ENCODE data around the gene OLFM1. TPM values are rescaled to one million over a fixed set of nuclear protein-coding genes. Genes with fewer than 3 reads are reported as not detected.

Gene OLFM1
- total and polyA plus RNA-seq, 2 of the 4 experiments (the other 2 are of a cell fraction), result 0.36 to 0.38 TPM

DNA sequence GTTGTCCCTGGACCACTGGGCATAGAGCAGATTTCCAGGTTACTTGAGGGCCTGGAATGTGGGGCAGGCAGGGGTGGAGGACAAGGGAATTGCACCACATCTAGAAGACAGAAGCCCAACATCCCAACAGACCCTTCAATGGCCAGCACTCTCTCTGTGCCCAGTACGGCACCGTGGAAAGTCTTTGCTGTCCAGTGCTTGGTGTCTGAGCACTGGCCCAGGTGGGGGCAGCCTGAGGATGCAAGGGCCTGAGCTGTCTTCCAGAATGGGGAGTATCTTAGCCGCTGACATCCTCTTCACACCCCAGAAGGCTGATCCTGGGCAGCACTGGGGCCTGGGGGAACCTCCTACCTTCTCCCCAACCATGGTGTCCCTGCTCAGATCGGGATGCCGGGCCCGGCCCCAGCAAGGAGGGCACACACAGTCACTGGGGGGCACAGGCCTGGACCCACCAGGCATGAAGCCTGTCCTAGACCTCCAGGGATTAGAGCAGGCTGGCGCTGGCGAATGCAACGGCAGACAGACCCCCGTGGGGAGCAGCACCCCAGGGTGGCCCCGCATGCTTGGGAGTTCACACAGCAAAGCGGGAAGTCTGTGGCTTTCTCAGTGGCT is 40.6 kb upstream of the OLFM1 start:
- DNase-seq (no peak), ATAC-seq (ENCODE audit: low read depth) (no peak)
- WGBS, 2 experiments (ENCODE audit: extremely low coverage in 2 of 2, insufficient read length in 1 of 2), result no CpG with 5 or more reads among the region's 12 CpGs
- no peak overlapping the region for H2BK20ac ChIP-seq (ENCODE audit: low read depth, low read length)
- no peak overlapping the region for H3K4me3 ChIP-seq (ENCODE audit: insufficient read depth, low read depth, low read length)
- H3K4me2 ChIP-seq (ENCODE audit: low read depth, low read length), result no peak overlapping the region
- H4K5ac ChIP-seq (ENCODE audit: low read depth, low read length), result no peak overlapping the region
- no peak overlapping the region for H3K9ac ChIP-seq (ENCODE audit: low read depth, low read length)
- no peak overlapping the region for H3K23ac ChIP-seq (ENCODE audit: low read depth, low read length)
- TF ChIP-seq RCOR1 (IDR thresholded peaks at IDR 0.05; ENCODE audit: insufficient replicate concordance, low read length), result no peak
- no peak for TF ChIP-seq USF2 (IDR thresholded peaks at IDR 0.05; ENCODE audit: low read depth, low read length)
- no peak for TF ChIP-seq RFX5 (IDR thresholded peaks at IDR 0.05; ENCODE audit: low read depth, low read length)
- TF ChIP-seq CTCF (conservative IDR thresholded peaks at IDR 0.05; ENCODE audit: low read depth, low read length), result no peak
- TF ChIP-seq MAZ (IDR thresholded peaks at IDR 0.05; ENCODE audit: borderline replicate concordance, low read depth, low read length), result no peak
- H2BK5ac ChIP-seq (ENCODE audit: low read depth, low read length, poor library complexity, severe bottlenecking), result no peak overlapping the region
- ChIA-PET CTCF (no interaction called here), POLR2A (ENCODE audit: unreplicated experiment) (no interaction called here)
- H3K27me3 ChIP-seq (ENCODE audit: control insufficient read depth, insufficient read depth, low read length), result peaks cover 1% of the 10 kb centered on the region; the same call in 1 of the 2 replicates
- H3K9me1 ChIP-seq (ENCODE audit: insufficient read depth, low read length), result no peaks in the 10 kb centered on the region
- H2AFZ ChIP-seq (replicated peaks; ENCODE audit: low read length, poor library complexity), result peak overlapping the region; percentile 41
- no peak overlapping the region for H3K14ac ChIP-seq (replicated peaks; ENCODE audit: low read depth, low read length)
- in situ Hi-C loops (cut with MboI; ENCODE audit: low sequenced_read_pairs) (no loop called here), intact Hi-C loops (cut with micrococcal nuclease) (no loop called here), dilution Hi-C loops (cut with HindIII; ENCODE audit: low sequenced_read_pairs, unreplicated experiment) (no loop called here)
- H2AK5ac ChIP-seq (ENCODE audit: low read depth, low read length), result no peak overlapping the region
- no peaks in the 10 kb centered on the region for H3K79me1 ChIP-seq (ENCODE audit: low read depth in 1 of 2, low read length in 2 of 2)
- no peaks in the 10 kb centered on the region for H3K4me1 ChIP-seq (ENCODE audit: control insufficient read depth, insufficient read depth, low read length)
- no peak overlapping the region for H2BK15ac ChIP-seq (ENCODE audit: low read depth, low read length)
- H4K91ac ChIP-seq (ENCODE audit: insufficient read depth, low read depth, low read length), result no peak overlapping the region
- no TSS peak for BruUV-seq (replicated peaks)
- H3K18ac ChIP-seq (ENCODE audit: low read depth, low read length), result no peak overlapping the region
- H3K27ac ChIP-seq (ENCODE audit: insufficient read depth, low read length), result no peak overlapping the region
- no peaks in the 10 kb centered on the region for H3K36me3 ChIP-seq (ENCODE audit: control insufficient read depth, insufficient read depth, low read length)
- no peak overlapping the region for H3K4ac ChIP-seq (ENCODE audit: low read depth, low read length)
- no peak overlapping the region for H4K8ac ChIP-seq (ENCODE audit: low read depth in 2 of 2, low read length in 2 of 2)
- no peaks in the 10 kb centered on the region for H4K20me1 ChIP-seq (ENCODE audit: insufficient read depth, low read length)
- no peak overlapping the region for H3K56ac ChIP-seq (ENCODE audit: extremely low read depth, insufficient read depth, low read length)
- no peak overlapping the region for H2BK120ac ChIP-seq (ENCODE audit: low read depth, low read length)
- no peaks in the 10 kb centered on the region; the same call in 1 of the 2 replicates for H3K9me3 ChIP-seq (ENCODE audit: control insufficient read depth, insufficient read depth, low read length)
- H2AK9ac ChIP-seq (replicated peaks; ENCODE audit: low read depth, low read length, poor library complexity), result no peak overlapping the region

Data from IMR-90 (cell line).